ENCODE results near the gene HMX1.

DNA sequence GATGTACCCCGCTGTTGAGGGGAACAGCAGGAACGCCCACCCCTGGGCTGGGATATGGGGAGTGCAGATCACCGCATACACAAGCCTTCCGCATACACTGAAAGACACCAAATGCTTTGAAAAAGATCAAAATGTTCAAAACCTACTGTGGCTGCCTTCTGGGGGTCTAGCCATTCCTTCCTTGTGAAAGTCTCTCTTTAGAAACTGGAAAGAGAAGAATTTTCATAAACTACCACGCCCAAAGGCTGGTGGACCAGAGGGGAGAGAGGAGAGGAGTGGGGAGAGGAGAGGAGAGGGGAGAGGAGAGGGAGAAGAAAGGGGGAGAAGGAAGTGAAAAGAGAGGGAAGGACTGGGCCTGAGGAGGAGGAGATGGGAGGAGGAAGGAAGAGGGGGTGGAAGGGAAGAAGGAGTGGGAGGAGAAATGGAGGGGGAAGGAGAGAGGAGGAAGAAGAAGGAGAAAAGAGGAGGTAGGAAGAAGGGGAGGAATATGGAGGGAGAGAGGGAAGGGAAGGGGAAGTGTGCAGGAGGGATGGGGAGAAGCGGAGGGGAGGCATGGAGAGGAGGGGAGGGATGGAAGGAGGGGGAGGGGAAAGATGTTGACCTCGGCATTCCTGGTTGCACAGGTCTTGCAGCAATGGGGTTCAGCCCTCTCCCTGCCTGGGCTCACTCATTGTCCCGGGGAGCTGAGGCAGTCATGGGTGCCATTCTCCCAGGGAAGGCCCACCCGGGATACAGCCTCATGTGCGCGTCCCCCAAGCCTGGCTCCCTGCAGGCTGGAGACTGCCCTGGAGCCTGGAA is 5.5 kb upstream of the HMX1 start:
- TF ChIP-seq EZH2 (IDR thresholded peaks at IDR 0.05; ENCODE audit: low read depth, unreplicated experiment) = peak; percentile 93
- TF ChIP-seq, protein P1, sequence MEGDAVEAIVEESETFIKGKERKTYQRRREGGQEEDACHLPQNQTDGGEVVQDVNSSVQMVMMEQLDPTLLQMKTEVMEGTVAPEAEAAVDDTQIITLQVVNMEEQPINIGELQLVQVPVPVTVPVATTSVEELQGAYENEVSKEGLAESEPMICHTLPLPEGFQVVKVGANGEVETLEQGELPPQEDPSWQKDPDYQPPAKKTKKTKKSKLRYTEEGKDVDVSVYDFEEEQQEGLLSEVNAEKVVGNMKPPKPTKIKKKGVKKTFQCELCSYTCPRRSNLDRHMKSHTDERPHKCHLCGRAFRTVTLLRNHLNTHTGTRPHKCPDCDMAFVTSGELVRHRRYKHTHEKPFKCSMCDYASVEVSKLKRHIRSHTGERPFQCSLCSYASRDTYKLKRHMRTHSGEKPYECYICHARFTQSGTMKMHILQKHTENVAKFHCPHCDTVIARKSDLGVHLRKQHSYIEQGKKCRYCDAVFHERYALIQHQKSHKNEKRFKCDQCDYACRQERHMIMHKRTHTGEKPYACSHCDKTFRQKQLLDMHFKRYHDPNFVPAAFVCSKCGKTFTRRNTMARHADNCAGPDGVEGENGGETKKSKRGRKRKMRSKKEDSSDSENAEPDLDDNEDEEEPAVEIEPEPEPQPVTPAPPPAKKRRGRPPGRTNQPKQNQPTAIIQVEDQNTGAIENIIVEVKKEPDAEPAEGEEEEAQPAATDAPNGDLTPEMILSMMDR (conservative IDR thresholded peaks at IDR 0.05; ENCODE audit: low read depth in 2 of 2) = no peak
- no peak for TF ChIP-seq STAT1 (IDR thresholded peaks at IDR 0.05; ENCODE audit: unreplicated experiment)
- TF ChIP-seq CREB1 (CRISPR knock-in tag; IDR thresholded peaks at IDR 0.05; ENCODE audit: low read depth) = no peak
- TF ChIP-seq POLR2AphosphoS5 (IDR thresholded peaks at IDR 0.05; ENCODE audit: low read depth) = no peak
- TF ChIP-seq, protein P2, sequence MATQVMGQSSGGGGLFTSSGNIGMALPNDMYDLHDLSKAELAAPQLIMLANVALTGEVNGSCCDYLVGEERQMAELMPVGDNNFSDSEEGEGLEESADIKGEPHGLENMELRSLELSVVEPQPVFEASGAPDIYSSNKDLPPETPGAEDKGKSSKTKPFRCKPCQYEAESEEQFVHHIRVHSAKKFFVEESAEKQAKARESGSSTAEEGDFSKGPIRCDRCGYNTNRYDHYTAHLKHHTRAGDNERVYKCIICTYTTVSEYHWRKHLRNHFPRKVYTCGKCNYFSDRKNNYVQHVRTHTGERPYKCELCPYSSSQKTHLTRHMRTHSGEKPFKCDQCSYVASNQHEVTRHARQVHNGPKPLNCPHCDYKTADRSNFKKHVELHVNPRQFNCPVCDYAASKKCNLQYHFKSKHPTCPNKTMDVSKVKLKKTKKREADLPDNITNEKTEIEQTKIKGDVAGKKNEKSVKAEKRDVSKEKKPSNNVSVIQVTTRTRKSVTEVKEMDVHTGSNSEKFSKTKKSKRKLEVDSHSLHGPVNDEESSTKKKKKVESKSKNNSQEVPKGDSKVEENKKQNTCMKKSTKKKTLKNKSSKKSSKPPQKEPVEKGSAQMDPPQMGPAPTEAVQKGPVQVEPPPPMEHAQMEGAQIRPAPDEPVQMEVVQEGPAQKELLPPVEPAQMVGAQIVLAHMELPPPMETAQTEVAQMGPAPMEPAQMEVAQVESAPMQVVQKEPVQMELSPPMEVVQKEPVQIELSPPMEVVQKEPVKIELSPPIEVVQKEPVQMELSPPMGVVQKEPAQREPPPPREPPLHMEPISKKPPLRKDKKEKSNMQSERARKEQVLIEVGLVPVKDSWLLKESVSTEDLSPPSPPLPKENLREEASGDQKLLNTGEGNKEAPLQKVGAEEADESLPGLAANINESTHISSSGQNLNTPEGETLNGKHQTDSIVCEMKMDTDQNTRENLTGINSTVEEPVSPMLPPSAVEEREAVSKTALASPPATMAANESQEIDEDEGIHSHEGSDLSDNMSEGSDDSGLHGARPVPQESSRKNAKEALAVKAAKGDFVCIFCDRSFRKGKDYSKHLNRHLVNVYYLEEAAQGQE (IDR thresholded peaks at IDR 0.05; ENCODE audit: unreplicated experiment) = no peak
